SK-N-SH treated with all-trans-retinoic acid at 6 μM for 48 hours (cell line): Measurements from ENCODE around the gene KRTAP5-2.

Experiments used
- ISL1 ChIP-seq: fragments of 250-450 bp; sonication (Bioruptor Pico); IDR thresholded peaks from 2 replicates; pipeline ENCODE4 v2.1.2; 2022; ENCODE audit warnings: mild to moderate bottlenecking, moderate library complexity
- RARB ChIP-seq: fragments of 250-450 bp; sonication (Bioruptor Pico); IDR thresholded peaks from 2 replicates; pipeline ENCODE4 v1.8.0; 2021; ENCODE audit warnings: mild to moderate bottlenecking, moderate library complexity

DNA sequence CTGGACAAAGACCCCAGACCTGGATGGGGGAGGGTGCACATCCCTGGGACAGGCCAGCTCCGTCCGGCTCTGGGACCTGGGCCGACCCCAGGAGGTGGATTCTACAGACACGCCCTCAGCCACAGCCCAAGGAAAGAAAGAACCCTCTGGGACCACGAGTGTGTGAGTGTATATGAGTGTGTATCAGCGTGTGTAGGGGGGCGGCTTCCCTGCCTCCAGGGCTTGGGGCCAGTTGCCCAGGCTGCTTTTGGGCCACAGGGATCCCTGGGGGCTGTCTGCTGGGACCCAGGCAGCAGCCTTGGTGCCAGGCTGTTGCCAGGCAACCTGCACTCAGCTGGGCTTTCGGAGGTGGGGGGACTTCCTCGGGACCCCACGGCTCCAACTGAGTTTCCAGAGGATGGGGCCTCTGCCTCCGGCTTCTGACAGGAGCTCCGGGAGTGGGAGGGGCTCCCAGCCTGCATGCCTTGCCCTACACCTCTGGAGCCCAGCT, 34.9 kb downstream of the KRTAP5-2 start:
- TF ChIP-seq RARB (no peak), ISL1 (CRISPR knock-in tag) (no peak)
